ENCODE measurements around the gene ZPR1. TPM values are rescaled to one million over a fixed set of nuclear protein-coding genes. Genes with fewer than 3 reads are reported as not detected.

The ZPR1 gene
- total RNA-seq, 5 donors from 2014 or later (not counting 1 experiment from before 2014, with no cell fraction given), result 57.8 to 113 (median 62.2) TPM

GRCh38 chr11:116775975-116776374 is 11.8 kb downstream of the ZPR1 start:
- Histone ChIP-seq H3K27me3 (replicated peaks in 1 of 2; ENCODE audit: control insufficient read depth in 2 of 2, extremely low read depth in 1 of 2, insufficient read depth in 2 of 2, low read length in 1 of 2) (no peaks in the 10 kb centered on the region), H3K4me3 (ENCODE audit: control insufficient read depth in 1 of 2, extremely low read depth in 1 of 2, low read length in 1 of 2) (no peak overlapping the region), H3K4me1 (ENCODE audit: control insufficient read depth in 1 of 2, extremely low read depth in 1 of 2, insufficient read depth in 2 of 2, low read length in 2 of 2) (peaks cover 16 to 18% of the 10 kb centered on the region in 2 experiments), H3K27ac (ENCODE audit: low read length) (no peak overlapping the region), H3K36me3 (ENCODE audit: control insufficient read depth in 2 of 2, extremely low read depth in 1 of 2, insufficient read depth in 1 of 2, low read length in 1 of 2) (peaks cover 2 to 41% of the 10 kb centered on the region in 2 donors), H3K9me3 (no peaks in the 10 kb centered on the region)
- no peak for DNase-seq
- Mint-ChIP-seq H3K4me1 (peaks cover 24 to 28% (median 27%) of the 10 kb centered on the region in 3 donors), H3K36me3 (peaks cover 37% of the 10 kb centered on the region), H3K27ac (peak overlapping the region in 1 of 2 donors; percentile 54), H3K27me3 (no peaks in the 10 kb centered on the region), H3K4me3 (no peak overlapping the region), H3K9me3 (no peaks in the 10 kb centered on the region)
- ATAC-seq (replicated peaks in 1 of 4), result no peak
- WGBS (ENCODE audit: insufficient coverage), result 91% methylated on average over 4 of the region's 5 CpGs
- CTCF ChIA-PET, result no interaction called here
- POLR2A ChIA-PET, result interaction anchor here in 1 of 2 donors (2.0 kb wide), 1 partner anchor 11 kb away, joined by 8 read pairs; the partner anchor contains the start of gene ZPR1

- no peak overlapping the region for H3K4me3 Mint-ChIP-seq
- peaks cover 25 to 34% (median 32%) of the 10 kb centered on the region in 3 donors for H3K4me1 Mint-ChIP-seq
- H3K4me3 ChIP-seq (ENCODE audit: control insufficient read depth in 1 of 2, extremely low read depth in 1 of 2, low read length in 1 of 2), result no peak overlapping the region
- H3K36me3 ChIP-seq (ENCODE audit: control insufficient read depth in 2 of 2, extremely low read depth in 1 of 2, insufficient read depth in 1 of 2, low read length in 1 of 2), result peaks cover 2 to 29% of the 10 kb centered on the region in 2 donors
- DNase-seq (no peak), ATAC-seq (replicated peaks in 1 of 4) (no peak)
- peak overlapping the region in 1 of 2 donors; percentile 34 for H3K27ac Mint-ChIP-seq
- peaks cover 34% of the 10 kb centered on the region for H3K36me3 Mint-ChIP-seq
- no peak overlapping the region for H3K27ac ChIP-seq (ENCODE audit: low read length)
- WGBS (ENCODE audit: insufficient coverage), result 100% methylated on average over 3 of the region's 5 CpGs
- POLR2A ChIA-PET, result interaction anchor here in 1 of 2 donors (1.5 to 2.0 kb wide), 2 partner anchors 12 to 13 kb away, joined by 6 to 8 read pairs; partner anchors contain the start of gene ZPR1
- peaks cover 18 to 23% of the 10 kb centered on the region in 2 experiments for H3K4me1 ChIP-seq (ENCODE audit: control insufficient read depth in 1 of 2, extremely low read depth in 1 of 2, insufficient read depth in 2 of 2, low read length in 2 of 2)
- H3K27me3 ChIP-seq (replicated peaks in 1 of 2; ENCODE audit: control insufficient read depth in 2 of 2, extremely low read depth in 1 of 2, insufficient read depth in 2 of 2, low read length in 1 of 2), result no peaks in the 10 kb centered on the region
- H3K27me3 Mint-ChIP-seq, result no peaks in the 10 kb centered on the region
- H3K9me3 ChIP-seq, result no peaks in the 10 kb centered on the region
- H3K9me3 Mint-ChIP-seq, result no peaks in the 10 kb centered on the region
- CTCF ChIA-PET, result interaction anchor here in 1 of 2 donors (0.7 kb wide), 1 partner anchor 354 kb away, joined by 5 read pairs; no protein-coding TSS in a partner anchor
These were observed 13.2 kb downstream of the ZPR1 start for GRCh38 chr11:116774661-116775060.

- no peaks in the 10 kb centered on the region for H3K27me3 ChIP-seq (replicated peaks in 1 of 2; ENCODE audit: control insufficient read depth in 2 of 2, extremely low read depth in 1 of 2, insufficient read depth in 2 of 2, low read length in 1 of 2)
- Mint-ChIP-seq H3K27me3 (no peaks in the 10 kb centered on the region), H3K4me3 (peak overlapping the region; percentile 91 to 99 (median 98)), H3K4me1 (peaks cover 32 to 39% (median 39%) of the 10 kb centered on the region in 3 donors), H3K36me3 (peaks cover 29% of the 10 kb centered on the region), H3K9me3 (no peaks in the 10 kb centered on the region), H3K27ac (peak overlapping the region; percentile 98 to 99)
- H3K9me3 ChIP-seq, result no peaks in the 10 kb centered on the region
- peaks cover 2 to 24% of the 10 kb centered on the region in 2 donors for H3K36me3 ChIP-seq (ENCODE audit: control insufficient read depth in 2 of 2, extremely low read depth in 1 of 2, insufficient read depth in 1 of 2, low read length in 1 of 2)
- peaks cover 18 to 23% of the 10 kb centered on the region in 2 experiments for H3K4me1 ChIP-seq (ENCODE audit: control insufficient read depth in 1 of 2, extremely low read depth in 1 of 2, insufficient read depth in 2 of 2, low read length in 2 of 2)
- 1% methylated on average over 12 of the region's 25 CpGs for WGBS (ENCODE audit: insufficient coverage)
- CTCF ChIA-PET, result interaction anchor here (0.6 to 3.2 kb wide), 3 partner anchors 13 to 63 kb away, joined by 3 to 11 read pairs (median 4); partner anchors contain the start of gene APOA5 (in 1 of the 2)
- DNase-seq (no peak), ATAC-seq (replicated peaks in 1 of 4) (peak in 2 of 4 experiments; percentile 45 to 47)
- H3K27ac ChIP-seq (ENCODE audit: low read length), result peak overlapping the region; percentile 85
- H3K4me3 ChIP-seq (ENCODE audit: control insufficient read depth in 1 of 2, extremely low read depth in 1 of 2, low read length in 1 of 2), result peak overlapping the region; percentile 60 to 99
- POLR2A ChIA-PET, result interaction anchor here (0.6 to 1.6 kb wide), 6 partner anchors 11 to 458 kb away, joined by 3 to 11 read pairs (median 3); partner anchors contain the start of gene ZPR1 (in 1 of the 2)
These were observed 14.4 kb downstream of the ZPR1 start for GRCh38 chr11:116773203-116774097.

- Histone ChIP-seq H3K4me1 (ENCODE audit: control insufficient read depth in 1 of 2, extremely low read depth in 1 of 2, insufficient read depth in 2 of 2, low read length in 2 of 2) (peaks cover 18 to 23% of the 10 kb centered on the region in 2 experiments), H3K27ac (ENCODE audit: low read length) (peak within 1 kb of the TSS; percentile 85), H3K36me3 (ENCODE audit: control insufficient read depth in 2 of 2, extremely low read depth in 1 of 2, insufficient read depth in 1 of 2, low read length in 1 of 2) (peaks cover 2 to 16% of the 10 kb centered on the region in 2 donors), H3K27me3 (replicated peaks in 1 of 2; ENCODE audit: control insufficient read depth in 2 of 2, extremely low read depth in 1 of 2, insufficient read depth in 2 of 2, low read length in 1 of 2) (no peaks in the 10 kb centered on the region), H3K9me3 (no peaks in the 10 kb centered on the region), H3K4me3 (ENCODE audit: control insufficient read depth in 1 of 2, extremely low read depth in 1 of 2, low read length in 1 of 2) (peak within 1 kb of the TSS; percentile 66 to 99)
- POLR2A ChIA-PET, result interaction anchor here (1.4 to 1.6 kb wide), 2 partner anchors 11 to 14 kb away, joined by 3 to 11 read pairs; no protein-coding TSS in a partner anchor
- peaks cover 21% of the 10 kb centered on the region for H3K36me3 Mint-ChIP-seq
- H3K4me3 Mint-ChIP-seq, result peak within 1 kb of the TSS; percentile 91 to 99 (median 98)
- DNase-seq (peak; percentile 82 to 97 (median 92)), ATAC-seq (replicated peaks in 1 of 4) (peak; percentile 92 to 95 (median 94))
- no peaks in the 10 kb centered on the region for H3K9me3 Mint-ChIP-seq
- H3K27ac Mint-ChIP-seq, result peak within 1 kb of the TSS; percentile 98 to 99
- H3K4me1 Mint-ChIP-seq, result peaks cover 32 to 39% (median 39%) of the 10 kb centered on the region in 3 donors
- no peaks in the 10 kb centered on the region for H3K27me3 Mint-ChIP-seq
- CTCF ChIA-PET, result interaction anchor here in 1 of 2 donors (0.6 to 3.2 kb wide), 3 partner anchors 15 to 63 kb away, joined by 3 to 11 read pairs (median 3); partner anchors contain the start of genes APOA5 and ZPR1
- under 1% methylated on average over 65 of the region's 73 CpGs for WGBS (ENCODE audit: insufficient coverage)
These were observed 15.2 kb downstream of the ZPR1 start, which contains the start of gene BUD13 for GRCh38 chr11:116772443-116773202. Gene BUD13, minus strand, starts transcription at chr11:116772987. Its CDS starts 23 bp downstream, at chr11:116772964.

- H3K27ac Mint-ChIP-seq, result peak overlapping the region; percentile 98 to 99
- H3K9me3 Mint-ChIP-seq, result no peaks in the 10 kb centered on the region
- ChIA-PET POLR2A (interaction anchor here in 1 of 2 donors (0.6 to 1.6 kb wide), 2 partner anchors 12 to 15 kb away, joined by 3 to 11 read pairs; partner anchors contain the start of gene ZPR1), CTCF (interaction anchor here in 1 of 2 donors (0.6 to 3.2 kb wide), 4 partner anchors 16 to 359 kb away, joined by 3 to 11 read pairs (median 3); partner anchors contain the start of genes APOA5 and ZPR1)
- 9% methylated on average over 1 of the region's 2 CpGs for WGBS (ENCODE audit: insufficient coverage)
- DNase-seq (no peak), ATAC-seq (replicated peaks in 1 of 4) (no peak)
- peaks cover 32 to 39% (median 39%) of the 10 kb centered on the region in 3 donors for H3K4me1 Mint-ChIP-seq
- peaks cover 18% of the 10 kb centered on the region for H3K36me3 Mint-ChIP-seq
- Histone ChIP-seq H3K36me3 (ENCODE audit: control insufficient read depth in 2 of 2, extremely low read depth in 1 of 2, insufficient read depth in 1 of 2, low read length in 1 of 2) (peaks cover 2 to 12% of the 10 kb centered on the region in 2 donors), H3K27ac (ENCODE audit: low read length) (peak overlapping the region; percentile 85), H3K9me3 (no peaks in the 10 kb centered on the region), H3K4me1 (ENCODE audit: control insufficient read depth in 1 of 2, extremely low read depth in 1 of 2, insufficient read depth in 2 of 2, low read length in 2 of 2) (peaks cover 18 to 23% of the 10 kb centered on the region in 2 experiments), H3K4me3 (ENCODE audit: control insufficient read depth in 1 of 2, extremely low read depth in 1 of 2, low read length in 1 of 2) (peak overlapping the region; percentile 66 to 99), H3K27me3 (replicated peaks in 1 of 2; ENCODE audit: control insufficient read depth in 2 of 2, extremely low read depth in 1 of 2, insufficient read depth in 2 of 2, low read length in 1 of 2) (no peaks in the 10 kb centered on the region)
- H3K4me3 Mint-ChIP-seq, result peak overlapping the region; percentile 91 to 99 (median 98)
- no peaks in the 10 kb centered on the region for H3K27me3 Mint-ChIP-seq
These were observed 15.9 kb downstream of the ZPR1 start for GRCh38 chr11:116771935-116772334.
